ENCODE data around the gene DRICH1.

DNA sequence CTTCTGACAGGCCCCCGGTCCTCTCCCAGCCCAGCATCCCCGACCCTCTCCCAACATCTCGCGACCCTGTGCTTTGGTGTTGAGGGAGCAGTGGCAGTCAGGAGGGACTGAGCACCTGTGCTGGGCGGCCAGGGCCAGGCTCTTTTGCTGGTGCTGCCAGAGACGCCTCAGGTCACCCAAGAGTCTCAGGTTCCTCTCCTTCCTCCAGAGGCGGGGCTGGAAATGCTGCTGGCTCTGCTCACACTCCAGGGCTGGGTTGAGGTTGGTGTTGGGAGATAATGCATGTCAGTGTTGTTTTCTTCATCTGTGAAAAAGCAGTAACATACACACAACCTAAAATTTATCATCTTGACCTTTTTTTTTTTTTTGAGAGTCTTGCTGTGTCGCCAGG is 50.9 kb downstream of the DRICH1 start:
- TF ChIP-seq ZNF281 (CRISPR knock-in tag; IDR thresholded peaks at IDR 0.05) = no peak
- TF ChIP-seq ESRRA (CRISPR knock-in tag; IDR thresholded peaks at IDR 0.05; ENCODE audit: borderline replicate concordance) = no peak
- TF ChIP-seq NFYB (CRISPR knock-in tag; conservative IDR thresholded peaks at IDR 0.05; ENCODE audit: low read depth) = no peak
- no peak for TF ChIP-seq CTCF (IDR thresholded peaks at IDR 0.05)
- TF ChIP-seq CREB1 (CRISPR knock-in tag; IDR thresholded peaks at IDR 0.05) = no peak
- TF ChIP-seq ATF2 (CRISPR knock-in tag; IDR thresholded peaks at IDR 0.05; ENCODE audit: borderline replicate concordance, low read depth) = no peak
- TF ChIP-seq, protein P1, sequence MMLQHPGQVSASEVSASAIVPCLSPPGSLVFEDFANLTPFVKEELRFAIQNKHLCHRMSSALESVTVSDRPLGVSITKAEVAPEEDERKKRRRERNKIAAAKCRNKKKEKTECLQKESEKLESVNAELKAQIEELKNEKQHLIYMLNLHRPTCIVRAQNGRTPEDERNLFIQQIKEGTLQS (CRISPR knock-in tag; conservative IDR thresholded peaks at IDR 0.05) = no peak
- no peak for TF ChIP-seq FOXP4 (CRISPR knock-in tag; IDR thresholded peaks at IDR 0.05)
- no peak for TF ChIP-seq USF2 (CRISPR knock-in tag; IDR thresholded peaks at IDR 0.05)
- TF ChIP-seq E2F5 (CRISPR knock-in tag; IDR thresholded peaks at IDR 0.05) = no peak
